CMK (cell line): ENCODE data around the gene USP10.

Experiments used
- DNase-seq: peaks from one replicate; pipeline ENCODE4 v3.0.0-alpha.2; 2010; ENCODE audit warnings: low read depth

Gene USP10

GRCh38 chr16:84774810-84775209, 75.0 kb downstream of the USP10 start:
- no peak for DNase-seq

GRCh38 chr16:84775262-84775810, 75.5 kb downstream of the USP10 start:
- no peak for DNase-seq

- DNase-seq = no peak
Measured at GRCh38 chr16:84777435-84777834, 77.6 kb downstream of the USP10 start.

- DNase-seq = no peak
Measured at GRCh38 chr16:84778720-84779119, 78.9 kb downstream of the USP10 start.

- DNase-seq = no peak
Measured at GRCh38 chr16:84780063-84780462, 80.3 kb downstream of the USP10 start.

GRCh38 chr16:84780544-84781376, 81.0 kb downstream of the USP10 start:
- no peak for DNase-seq

- no peak for DNase-seq
Measured at GRCh38 chr16:84782846-84783245, 83.0 kb downstream of the USP10 start.

GRCh38 chr16:84785843-84786581, 86.2 kb downstream of the USP10 start:
- no peak for DNase-seq

- no peak for DNase-seq
Measured at GRCh38 chr16:84786605-84787262, 86.9 kb downstream of the USP10 start.

GRCh38 chr16:84787263-84787622, 87.4 kb downstream of the USP10 start:
- DNase-seq = no peak

GRCh38 chr16:84788920-84789391, 89.2 kb downstream of the USP10 start:
- DNase-seq = no peak

- no peak for DNase-seq
Measured at GRCh38 chr16:84789431-84789830, 89.6 kb downstream of the USP10 start.

GRCh38 chr16:84790301-84790700, 90.5 kb downstream of the USP10 start:
- DNase-seq = no peak

- DNase-seq = no peak
Measured at GRCh38 chr16:84791088-84791487, 91.3 kb downstream of the USP10 start.

- DNase-seq = no peak
Measured at GRCh38 chr16:84791501-84791900, 91.7 kb downstream of the USP10 start.

GRCh38 chr16:84794186-84794585, 94.4 kb downstream of the USP10 start:
- no peak for DNase-seq

GRCh38 chr16:84794626-84795025, 94.8 kb downstream of the USP10 start:
- no peak for DNase-seq

- no peak for DNase-seq
Measured at GRCh38 chr16:84795329-84796053, 95.7 kb downstream of the USP10 start.

GRCh38 chr16:84800158-84800978, 100.6 kb downstream of the USP10 start:
- DNase-seq = no peak

GRCh38 chr16:84803146-84803545, 103.3 kb downstream of the USP10 start:
- DNase-seq = no peak

GRCh38 chr16:84804326-84804725, 104.5 kb downstream of the USP10 start:
- no peak for DNase-seq
